Glomerular endothelial cell (primary cell): ENCODE measurements around the gene GPR63. TPM values are rescaled to one million over a fixed set of nuclear protein-coding genes. Genes with fewer than 3 reads are reported as not detected.
"Not testable (repeated sequence)": the region's sequence is repeated elsewhere in the genome, so short reads cannot be mapped to it uniquely, and the experiment has no call there.

Experiments used
- DNase-seq: peaks from one replicate; pipeline ENCODE4 v3.0.0-alpha.2; 2011; ENCODE audit warnings: low read depth, low spot score; ENCODE audit errors: extremely low read depth
- total RNA-seq: library from RNA; depleted of rRNA; stranded (reverse); fragments of >200 nt; gene quantifications from 2 replicates; pipeline ENCODE4 v1.2.3, GENCODE V29; 2015

GPR63 gene, protein sequence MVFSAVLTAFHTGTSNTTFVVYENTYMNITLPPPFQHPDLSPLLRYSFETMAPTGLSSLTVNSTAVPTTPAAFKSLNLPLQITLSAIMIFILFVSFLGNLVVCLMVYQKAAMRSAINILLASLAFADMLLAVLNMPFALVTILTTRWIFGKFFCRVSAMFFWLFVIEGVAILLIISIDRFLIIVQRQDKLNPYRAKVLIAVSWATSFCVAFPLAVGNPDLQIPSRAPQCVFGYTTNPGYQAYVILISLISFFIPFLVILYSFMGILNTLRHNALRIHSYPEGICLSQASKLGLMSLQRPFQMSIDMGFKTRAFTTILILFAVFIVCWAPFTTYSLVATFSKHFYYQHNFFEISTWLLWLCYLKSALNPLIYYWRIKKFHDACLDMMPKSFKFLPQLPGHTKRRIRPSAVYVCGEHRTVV
- 0.10 and 0.23 TPM in 2 replicates for total RNA-seq

DNA sequence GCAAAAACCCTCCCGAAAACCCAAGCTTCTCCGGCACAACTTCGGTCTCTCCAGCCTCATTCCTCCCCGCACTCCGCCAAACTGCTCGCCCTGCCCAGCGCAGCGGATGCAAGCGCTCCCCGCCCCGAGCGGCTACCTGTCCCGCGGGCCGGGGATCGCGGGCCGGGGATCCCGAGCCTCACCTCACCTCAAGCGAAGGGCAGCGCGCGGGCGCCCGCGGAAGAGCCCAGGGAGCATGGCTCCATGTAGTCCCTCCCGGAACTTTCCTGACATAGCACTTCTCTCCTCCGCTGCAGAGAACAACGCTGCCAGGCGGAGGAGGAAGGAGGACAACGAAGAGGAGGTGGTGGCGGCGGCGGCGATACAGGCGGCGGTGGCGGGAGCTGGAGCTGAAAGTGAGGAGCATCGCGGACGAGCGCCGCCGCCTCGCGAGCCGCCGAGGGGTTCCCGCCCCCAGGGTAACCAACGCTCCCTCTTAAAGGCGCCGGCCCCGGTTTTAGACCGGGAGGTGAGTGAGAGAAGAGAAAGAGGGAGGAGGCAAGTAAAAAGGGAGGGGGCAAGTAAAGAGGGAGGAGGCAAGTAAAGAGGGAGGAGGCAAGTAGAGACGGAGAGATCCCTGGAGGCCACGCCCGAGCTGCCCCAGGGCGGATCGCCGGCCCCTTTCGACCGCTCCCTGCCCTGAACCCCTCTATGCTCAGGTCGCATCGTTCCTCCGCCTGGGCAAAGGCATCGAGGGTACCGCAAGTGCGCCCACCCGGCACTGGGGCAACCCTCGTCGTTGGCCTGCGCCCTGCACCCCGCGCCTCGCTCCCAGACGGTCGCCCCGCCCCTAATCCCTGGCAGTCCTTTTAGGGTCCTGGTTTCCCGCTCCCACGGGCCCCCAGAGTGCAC, at the start of gene GPR63:
TSS of gene GPR63 (minus strand) at position 397 of the 891 bp plus-strand sequence. CDS start 37,746 bp downstream, outside the sequence.
- DNase-seq: no peak

DNA sequence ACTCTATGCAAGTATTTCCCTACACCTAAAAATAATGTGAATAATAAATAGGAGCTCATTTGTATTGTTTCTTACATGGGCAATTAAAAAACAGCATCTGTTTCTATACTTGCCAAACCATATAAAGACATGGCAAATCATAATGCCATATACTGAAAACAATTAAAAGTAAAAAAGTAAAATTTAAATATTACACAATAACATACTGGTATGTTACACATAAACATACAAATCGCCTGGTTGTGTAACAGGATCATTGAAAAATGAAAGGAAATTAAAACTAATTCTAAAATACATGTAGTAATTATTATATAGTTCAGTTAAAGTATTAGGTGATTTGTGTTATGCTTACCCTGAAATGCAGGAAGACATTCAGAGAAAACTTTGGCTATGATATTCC, 49.2 kb upstream of the GPR63 start:
- no peak for DNase-seq

DNA sequence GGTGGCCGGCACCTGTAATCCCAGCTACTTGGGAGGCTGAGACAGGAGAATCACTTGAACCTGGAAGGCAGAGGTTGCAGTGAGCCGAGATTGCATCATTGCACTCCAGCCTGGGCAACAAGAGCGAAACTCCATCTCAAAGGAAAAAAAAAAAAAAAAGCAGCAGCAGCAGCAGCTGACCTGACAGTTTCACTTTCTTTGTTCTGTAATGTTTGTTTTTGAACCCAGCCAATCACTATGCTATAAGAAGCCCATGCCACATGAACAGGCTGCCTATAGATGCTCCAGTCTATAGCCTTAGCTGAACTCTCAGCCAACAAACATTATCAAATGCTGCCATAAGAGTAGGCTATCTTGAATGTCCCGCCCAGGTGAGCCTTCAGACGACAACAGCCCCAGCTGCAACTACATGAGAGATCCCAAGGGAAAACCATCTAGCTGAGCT, 47.9 kb upstream of the GPR63 start:
- not testable (repeated sequence) for DNase-seq

DNA sequence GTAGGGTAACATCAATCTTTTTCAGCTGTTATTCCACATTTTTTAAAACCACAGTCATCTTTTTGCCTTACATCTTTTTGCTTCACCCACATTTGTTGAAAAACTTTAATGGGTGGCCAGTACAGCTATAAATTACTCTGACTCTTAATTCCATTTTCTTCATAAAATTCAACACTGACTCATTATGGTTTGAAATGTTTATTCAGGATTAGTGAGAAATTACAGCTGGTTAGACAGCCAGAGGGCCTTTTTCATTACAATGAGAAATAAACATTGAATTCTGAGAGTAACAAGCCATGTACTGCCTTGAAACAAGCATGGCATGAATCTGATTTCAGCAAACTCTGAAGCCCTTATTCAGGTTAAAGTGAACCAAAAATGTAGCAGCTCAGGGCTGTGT, 40.9 kb upstream of the GPR63 start:
- no peak for DNase-seq

DNA sequence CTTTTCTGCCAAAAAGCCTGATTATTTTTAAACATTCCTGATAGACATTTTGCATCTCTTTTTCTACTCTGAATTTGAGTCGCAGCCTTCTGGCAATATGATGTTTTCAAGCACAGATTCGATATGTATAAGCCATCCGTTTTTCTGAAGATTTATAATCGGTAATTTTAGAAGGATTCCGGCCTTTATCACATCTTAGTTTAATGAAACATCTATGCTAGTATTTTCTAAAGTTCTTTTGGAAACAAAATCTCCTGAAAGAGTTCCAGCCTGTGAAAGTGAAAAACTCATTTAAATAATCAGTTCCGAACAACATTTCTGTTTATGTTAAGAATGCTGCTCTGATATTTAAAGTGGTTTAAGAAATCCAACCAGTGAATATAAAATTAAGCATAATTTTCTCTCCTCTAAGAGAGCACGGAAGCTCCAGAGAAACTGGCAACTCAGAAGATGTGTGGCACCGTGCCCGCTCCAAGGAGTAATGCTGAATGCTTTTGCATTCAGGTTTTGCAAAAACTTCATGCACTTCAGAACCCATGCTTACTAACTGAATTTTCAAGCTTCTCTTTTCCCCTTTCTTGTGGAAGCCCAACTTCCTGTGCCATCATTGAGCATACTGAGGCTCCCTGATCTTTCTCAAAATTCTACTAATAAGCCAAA, 39.7 kb upstream of the GPR63 start:
- no peak for DNase-seq

DNA sequence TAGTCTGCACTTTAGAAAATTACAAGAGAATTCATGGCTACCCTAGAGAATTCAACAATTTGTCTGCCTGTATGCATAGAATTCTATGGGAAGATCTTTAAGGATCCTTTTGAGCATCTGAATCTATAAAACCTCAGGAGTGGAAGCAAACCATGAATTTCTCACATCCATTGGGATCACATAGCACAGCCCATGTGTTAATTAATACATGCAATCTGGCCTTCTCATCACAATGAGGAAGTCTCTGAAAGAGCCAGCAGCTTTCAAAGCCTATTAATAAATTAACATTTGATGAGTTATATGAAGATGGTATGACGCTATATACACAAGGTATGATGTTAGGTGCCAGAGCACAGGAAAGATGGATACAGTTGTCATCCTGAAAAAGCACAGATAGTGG, 35.7 kb upstream of the GPR63 start:
- DNase-seq: no peak

DNA sequence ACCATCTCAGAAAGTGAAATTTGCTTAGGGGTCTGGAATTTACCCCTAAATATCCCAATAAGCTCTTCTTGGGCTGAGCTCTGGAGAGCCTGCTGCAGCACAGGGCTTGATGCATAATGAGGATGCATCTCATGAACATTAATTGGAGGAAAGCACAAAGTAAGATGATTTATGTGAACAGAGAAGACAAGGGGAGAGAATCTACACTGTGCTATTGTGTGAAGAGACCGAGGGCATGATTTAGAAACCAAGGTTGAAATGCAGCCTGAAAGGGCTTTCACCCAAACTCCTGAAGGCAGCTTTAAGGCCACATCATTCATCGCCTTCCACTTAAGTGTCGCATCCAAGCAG, 27.8 kb upstream of the GPR63 start:
- no peak for DNase-seq

DNA sequence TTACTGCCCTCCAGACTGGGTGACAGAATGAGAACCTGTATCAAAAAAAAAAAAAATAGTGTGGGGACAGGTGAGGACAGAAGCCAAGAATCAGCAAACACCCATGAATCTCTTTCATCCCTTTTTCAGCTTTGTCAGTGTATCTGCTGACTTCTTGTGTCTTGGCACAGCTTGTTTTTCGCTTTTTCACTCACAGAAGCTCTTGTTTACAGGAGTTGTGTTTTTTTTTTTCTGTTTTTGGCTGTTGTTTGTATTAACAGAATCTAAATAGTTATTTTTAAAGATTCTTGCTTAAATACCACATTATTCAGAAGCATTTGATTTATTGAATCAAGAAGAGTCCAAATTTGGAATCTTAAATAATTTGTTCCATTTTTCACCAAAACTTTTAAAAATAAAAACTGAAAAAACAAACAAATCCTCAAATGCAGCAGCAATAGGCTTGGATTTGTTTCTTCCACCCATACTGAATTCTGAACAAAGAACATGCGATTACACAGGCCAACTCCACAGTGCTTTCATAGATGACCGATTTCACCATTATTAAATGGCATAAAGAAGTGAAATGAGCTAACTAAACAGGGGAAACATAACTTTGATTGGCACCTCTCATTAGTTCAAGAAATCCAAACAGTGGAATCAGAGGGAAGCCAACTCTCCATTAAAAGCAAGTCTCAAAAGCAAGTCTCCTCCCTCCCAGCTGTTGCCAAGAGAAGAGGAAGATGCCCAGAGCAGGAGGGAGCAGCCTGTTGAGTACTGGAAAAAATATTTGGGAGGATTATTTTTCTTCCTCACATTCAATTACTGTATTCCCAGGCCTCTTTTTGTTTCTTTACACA, 27.2 kb upstream of the GPR63 start:
- no peak for DNase-seq

DNA sequence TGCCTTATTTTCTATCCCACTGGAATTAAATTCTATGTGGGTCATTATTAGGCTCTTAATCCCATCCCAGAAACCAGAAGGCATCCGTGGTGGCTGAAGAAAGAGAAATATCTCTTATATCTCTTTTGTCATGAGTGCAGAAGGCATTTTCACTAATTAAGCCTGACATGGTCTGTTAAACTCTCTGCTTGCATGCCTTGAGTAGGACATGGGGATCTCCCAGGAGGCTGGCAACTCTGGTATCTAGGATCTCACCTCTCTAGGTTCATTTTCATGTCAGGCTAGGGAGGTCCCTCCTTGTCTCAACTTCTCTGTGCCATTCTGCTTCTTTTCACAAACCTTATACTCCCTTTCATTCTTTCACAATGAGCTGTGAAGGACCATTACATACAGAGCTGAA, 25.3 kb upstream of the GPR63 start:
- no peak for DNase-seq

DNA sequence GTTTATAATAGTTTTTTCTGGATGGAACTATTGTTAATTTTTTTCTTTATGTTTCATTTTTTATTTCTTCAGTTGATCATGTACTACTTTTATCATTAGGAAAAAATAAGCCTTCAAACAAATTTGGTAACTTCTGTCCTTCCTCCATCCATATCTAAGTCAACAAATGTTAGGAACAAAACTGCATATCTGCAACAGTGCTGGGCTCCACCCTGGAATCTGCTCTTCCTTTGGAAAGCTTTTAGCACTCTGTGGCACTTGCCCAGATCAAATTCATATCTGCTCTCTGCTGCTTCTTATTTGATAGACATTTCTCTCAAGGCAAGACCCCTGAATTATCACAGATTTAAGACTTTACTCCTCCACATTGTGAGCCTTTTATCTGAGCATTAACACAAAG, 24.3 kb upstream of the GPR63 start:
- no peak for DNase-seq

DNA sequence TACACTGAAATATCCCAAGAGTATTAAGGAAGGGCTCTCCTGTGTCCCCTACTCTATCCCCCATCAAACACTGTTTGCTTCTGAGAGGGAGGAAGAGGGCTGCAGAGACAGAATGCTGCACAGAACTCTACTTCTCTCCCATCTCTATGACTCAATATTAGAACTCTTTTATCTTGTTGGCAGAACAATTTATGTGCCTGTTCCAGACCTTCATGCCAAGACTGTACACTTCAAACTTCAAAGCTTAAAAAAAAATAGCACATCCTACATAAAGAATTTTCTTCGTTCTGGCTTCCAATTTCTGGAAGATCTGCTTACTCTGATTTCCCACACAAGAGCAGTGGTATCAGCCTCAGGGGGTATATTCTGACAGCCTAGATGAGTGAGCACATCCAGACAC, 19.6 kb upstream of the GPR63 start:
- no peak for DNase-seq

DNA sequence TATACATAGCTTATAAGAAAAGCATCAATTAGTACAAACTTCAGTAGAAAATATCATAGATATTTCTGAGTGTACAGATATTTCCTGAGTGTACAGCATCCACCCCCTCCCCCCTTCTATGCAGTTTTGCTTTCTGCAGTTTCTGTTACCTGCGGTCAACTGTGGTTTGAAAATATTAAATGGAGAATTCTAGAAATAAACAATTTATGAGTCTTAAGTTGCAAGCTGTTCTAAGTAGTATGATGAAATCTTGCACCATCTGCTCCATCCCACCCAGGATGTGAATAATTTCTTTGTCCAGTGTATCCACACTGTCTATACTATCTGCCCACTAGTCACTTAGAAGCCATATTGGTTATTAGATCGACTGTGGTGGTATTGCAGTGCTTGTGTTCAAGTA, 15.8 kb upstream of the GPR63 start:
- no peak for DNase-seq

DNA sequence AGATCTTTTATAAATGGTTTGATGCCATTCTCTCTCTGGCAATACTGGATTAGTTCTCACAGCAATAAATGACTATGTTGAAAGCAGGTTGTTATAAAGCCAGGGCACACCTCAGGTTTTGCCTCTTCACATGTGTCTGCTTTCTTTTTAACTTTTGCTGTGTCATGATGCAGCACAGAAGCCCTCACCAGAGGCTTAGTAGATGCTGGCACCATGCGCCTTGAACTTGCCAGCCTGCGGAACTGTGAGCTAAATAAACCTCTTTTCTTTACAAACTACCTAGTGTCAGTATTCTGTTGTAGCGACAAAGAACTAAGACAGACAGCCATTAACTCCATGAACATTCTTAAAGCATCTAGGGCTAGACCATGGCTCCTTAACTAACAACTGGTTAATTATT, 15.3 kb upstream of the GPR63 start:
- DNase-seq: no peak

DNA sequence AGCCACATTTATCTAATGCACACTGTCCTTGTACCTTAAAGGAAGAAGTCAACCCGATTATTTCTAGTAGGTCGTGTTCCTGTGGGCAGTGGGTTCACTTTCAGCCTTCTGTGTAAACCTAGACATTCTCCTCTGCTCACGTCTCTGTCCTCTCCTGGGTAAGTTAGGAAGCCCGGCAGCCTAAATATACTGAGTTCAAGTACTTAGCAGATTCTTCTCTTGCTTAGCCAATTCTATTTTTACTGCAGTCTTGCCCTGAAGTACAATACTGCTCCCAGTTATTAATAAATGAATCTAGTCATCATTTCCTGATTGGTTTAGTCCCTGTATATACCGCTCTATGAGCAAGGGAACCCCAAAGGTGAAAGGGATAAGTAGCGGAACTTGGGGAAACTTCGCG, 14.6 kb upstream of the GPR63 start:
- DNase-seq: no peak

DNA sequence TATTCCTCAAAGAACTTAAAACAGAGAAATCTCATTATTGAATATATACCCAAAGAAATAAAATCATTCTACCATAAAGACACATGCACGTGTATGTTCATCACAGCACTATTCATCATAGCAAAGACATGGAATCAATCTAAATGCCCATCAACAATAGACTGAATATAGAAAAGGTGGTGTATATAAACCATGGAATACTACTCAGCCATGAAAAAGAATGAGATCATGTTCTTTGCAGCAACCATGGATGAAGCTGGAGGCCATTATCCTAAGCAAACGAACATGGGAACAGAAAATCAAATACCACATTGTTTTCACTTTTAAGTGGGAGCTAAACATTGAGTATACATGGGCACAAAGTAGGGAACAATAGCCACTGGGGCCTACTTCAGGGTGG, 12.3 kb upstream of the GPR63 start:
- no peak for DNase-seq

DNA sequence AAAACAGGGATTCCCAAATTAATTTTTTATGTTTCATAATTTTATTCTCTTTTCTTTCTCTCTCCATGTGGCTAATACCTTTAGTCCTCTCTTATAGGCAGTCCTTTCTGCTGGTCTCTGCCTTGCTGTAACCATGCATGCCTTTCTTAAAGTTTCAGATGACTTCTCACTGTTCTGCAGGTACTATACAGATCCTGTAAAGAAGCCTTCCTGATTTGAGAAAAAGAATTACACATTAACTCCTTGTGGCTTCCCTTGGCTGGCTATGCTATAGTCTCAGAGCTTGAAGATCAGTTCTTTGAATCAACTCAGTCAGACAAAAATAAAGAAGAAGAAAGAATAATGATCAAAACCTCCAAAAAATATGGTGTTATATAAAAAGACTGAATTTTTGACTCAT, 7.3 kb upstream of the GPR63 start:
- DNase-seq: no peak

DNA sequence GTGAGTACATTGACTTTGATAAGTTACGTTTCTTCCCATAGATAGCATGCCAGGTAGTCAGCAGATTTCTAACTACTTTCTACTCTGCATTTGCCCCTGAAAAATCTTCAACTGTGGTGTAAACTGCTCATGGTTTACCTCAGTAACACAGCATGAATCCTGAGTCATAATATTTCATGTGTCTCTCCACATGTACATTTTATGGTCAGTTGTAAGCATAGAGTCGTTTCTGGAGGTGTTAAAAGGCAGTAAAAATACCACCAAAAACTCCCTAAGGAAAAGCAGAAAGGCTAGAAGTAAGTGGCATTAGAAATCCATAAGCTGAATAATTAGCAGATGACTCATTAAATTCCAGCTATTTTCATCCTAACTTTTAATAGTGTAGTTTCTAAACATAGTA, 4.1 kb upstream of the GPR63 start:
- no peak for DNase-seq

DNA sequence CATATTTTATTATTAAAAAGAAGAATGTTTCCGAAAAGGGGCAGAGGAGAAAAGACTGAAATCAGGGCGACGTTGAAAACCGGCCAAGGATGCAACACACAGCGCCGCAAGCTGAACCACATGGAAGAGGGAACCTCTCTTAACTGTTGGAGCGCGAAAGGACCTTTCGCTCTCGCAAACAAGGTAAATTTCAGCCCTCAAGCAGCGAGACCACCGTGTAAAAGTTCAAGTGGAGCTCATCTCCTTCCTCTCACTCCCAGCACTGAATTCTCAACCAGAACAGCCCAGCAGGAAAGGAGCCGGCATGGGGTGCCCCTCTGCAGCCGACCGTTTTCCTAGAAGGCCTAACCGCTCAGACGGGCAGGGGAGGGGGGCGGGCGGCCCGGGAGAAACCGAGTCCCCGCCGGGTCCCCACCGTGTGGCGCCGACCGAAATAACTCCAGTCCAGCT, 621 bp downstream of the GPR63 start:
- no peak for DNase-seq

DNA sequence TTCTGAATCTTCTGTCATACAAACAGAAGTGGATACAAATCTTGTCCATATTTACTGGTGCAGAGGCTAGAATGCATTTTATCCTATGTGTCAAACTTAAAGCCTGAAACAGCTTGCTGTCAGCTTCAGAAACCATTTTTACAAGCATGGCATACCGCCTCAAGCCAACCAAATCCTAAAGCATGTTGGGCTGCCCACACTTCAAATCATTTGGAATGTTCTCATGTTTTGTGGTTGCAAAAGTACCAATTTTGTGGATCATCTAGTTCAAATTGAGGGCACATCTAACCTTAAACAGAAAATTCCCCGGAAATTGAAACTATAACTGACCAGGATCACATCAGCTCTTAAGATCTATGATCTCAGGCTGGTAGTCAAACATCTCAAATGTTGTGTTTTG, 3.2 kb downstream of the GPR63 start:
- no peak for DNase-seq

DNA sequence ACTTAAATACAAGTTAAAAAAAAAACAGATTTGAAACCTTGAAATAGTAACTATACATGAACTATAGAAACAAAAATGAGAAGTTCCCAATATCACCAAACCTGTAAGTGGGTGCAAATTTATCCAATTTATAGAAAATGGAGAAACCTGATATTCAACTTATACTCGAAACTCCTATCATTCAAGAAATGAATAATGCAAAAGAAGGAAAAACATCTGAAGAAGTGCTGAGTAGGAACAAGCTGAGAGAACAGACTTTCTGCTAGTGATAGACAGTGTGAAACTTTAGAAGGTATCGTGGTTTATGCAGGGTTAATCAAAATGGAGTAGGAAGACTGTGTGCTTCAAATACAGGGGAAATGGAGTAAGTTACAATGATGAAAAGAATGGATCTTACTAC, 4.5 kb downstream of the GPR63 start:
- no peak for DNase-seq
